Fibroblast of peridontal ligament (primary cell): ENCODE measurements around the gene ZNF335.

Experiments used
- DNase-seq: peaks from one replicate; pipeline ENCODE4 v3.0.0-alpha.2; 2010; ENCODE audit errors: extremely low read depth

Gene ZNF335

GRCh38 chr20:45953672-45954071 lies 18.3 kb downstream of the ZNF335 start:
- DNase-seq = no peak

GRCh38 chr20:45952861-45953260 lies 19.1 kb downstream of the ZNF335 start:
- DNase-seq = no peak

GRCh38 chr20:45951925-45952834 lies 19.8 kb downstream of the ZNF335 start:
- DNase-seq = no peak

DNA sequence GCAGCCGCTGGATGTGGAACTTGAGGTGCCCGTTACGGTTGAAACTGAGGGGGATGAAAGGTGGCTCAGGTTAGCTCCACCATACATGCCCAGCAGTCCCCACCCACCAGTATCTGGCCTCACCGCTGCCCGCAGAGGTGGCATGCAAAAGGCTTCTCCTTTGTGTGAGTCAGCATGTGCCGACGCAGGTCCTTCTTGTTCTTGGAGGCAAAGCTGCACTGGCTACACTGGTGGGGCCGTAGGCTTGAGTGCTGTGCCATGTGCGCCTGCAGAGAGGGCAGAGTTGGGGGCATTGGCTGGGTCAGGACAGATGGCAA lies 21.7 kb downstream of the ZNF335 start:
- DNase-seq = no peak

GRCh38 chr20:45949542-45950329 lies 22.3 kb downstream of the ZNF335 start:
- DNase-seq = no peak

- no peak for DNase-seq
Measured at GRCh38 chr20:45948742-45949541, 23.1 kb downstream of the ZNF335 start.

DNA sequence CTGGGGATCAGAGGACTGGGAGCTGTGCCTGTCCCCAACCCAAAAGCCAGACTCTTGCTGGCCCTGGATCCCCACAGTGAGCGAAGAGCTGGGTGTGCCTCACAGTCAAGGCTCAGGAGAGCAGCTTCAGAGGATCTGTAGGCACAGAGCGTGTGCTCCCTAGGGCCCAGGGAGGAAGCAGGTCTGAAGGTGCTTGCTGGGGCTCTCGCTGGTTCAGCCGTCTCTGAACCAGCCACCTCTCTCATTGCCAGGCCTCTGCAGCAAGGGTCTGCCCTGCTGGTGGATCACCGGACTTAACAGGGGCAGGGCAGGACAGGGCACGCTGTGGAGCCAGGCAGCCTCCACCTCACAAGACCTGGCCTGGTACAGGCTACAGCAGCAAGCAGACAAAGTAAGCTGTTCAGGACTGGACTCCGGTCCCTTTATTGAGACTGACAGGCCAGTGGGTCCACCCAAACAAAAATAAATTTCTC lies 23.7 kb downstream of the ZNF335 start:
- no peak for DNase-seq

GRCh38 chr20:45947110-45947866 lies 24.7 kb downstream of the ZNF335 start:
- no peak for DNase-seq

DNA sequence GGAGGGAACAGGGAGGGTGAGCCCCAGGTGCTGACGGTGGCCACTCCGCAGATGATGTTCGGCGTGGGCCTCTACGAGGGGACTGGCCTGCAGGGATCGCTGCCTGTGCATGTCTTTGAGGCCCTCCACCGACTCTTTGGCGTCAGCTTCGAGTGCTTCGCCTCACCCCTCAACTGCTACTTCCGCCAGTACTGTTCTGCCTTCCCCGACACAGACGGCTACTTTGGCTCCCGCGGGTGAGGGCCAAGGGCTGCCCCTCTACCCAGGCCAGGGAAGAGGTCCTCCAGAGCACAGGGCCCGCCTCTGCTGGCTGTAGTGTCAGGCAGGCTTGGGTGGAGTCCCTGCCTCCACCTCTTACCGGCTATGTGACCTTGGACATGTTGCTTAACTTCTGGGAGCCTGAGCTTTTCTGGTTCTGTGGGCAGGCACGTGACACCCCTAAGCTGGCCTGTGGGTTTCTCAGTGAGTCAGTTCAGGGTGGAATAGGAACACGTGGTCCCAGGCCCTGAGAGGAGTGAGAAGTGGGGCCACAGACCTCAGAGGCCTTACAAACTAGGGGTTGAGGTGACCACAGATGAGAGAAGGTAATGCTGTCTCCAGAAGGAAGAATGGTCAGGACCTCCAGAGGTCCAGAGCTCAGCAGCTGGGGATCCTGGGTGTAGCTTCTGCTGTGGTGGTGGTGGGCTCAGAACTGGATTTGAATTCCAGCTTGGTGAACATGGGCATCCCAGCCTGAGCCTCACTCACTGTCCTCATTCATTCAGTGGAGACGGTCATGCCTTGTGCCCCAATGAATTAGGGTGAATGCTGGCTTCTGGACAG lies 25.6 kb downstream of the ZNF335 start:
- DNase-seq = no peak

DNA sequence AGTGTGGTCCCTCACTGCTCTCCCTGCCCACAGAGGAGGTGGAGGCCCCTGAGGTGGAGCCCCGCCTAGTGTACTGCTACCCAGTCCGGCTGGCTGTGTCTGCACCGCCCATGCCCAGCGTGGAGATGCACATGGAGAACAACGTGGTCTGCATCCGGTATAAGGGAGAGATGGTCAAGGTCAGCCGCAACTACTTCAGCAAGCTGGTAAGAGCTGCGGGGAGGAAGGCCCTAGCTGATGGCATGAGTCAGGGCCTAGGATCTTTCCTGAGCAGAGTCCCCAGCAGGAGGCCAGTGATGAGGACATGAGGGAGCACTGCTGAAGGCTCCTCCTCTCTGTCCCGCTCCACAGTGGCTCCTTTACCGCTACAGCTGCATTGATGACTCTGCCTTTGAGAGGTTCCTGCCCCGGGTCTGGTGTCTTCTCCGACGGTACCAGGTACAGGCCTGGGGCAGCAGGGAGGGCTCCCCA lies 26.3 kb downstream of the ZNF335 start:
- DNase-seq = no peak

DNA sequence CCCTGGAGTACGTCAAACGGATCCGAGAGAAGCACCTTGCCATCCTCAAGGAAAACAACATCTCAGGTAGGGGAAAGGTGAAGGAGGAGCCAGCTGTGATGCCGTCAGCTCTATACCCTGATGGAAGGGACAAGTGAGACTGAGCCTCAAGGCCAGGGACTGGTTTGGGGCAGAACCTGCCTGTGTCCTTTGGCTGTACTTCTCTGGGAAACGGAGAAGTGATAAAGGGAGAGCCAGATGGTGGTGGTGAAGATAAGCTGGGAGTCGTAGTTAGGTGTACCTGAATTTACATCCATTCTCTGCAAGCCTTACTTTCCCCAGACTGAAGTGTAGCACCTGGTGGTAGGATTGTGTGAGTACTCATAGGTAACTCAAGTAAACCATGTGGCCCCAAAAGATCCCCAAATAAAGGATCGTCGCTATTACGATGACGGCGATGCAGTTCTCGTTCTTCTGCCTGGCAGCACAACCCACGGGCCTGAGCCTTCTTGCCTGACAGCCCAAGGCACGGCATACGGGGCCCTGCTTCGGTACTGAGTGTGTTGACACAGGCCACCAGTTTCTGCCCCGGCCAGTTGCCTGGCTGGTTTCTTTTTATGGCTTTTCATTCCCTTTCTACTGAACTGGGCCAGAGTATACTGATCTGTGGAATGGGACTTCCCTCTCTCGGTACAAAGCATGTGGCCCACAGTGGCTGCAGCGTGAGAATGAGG lies 26.9 kb downstream of the ZNF335 start:
- DNase-seq = no peak

DNA sequence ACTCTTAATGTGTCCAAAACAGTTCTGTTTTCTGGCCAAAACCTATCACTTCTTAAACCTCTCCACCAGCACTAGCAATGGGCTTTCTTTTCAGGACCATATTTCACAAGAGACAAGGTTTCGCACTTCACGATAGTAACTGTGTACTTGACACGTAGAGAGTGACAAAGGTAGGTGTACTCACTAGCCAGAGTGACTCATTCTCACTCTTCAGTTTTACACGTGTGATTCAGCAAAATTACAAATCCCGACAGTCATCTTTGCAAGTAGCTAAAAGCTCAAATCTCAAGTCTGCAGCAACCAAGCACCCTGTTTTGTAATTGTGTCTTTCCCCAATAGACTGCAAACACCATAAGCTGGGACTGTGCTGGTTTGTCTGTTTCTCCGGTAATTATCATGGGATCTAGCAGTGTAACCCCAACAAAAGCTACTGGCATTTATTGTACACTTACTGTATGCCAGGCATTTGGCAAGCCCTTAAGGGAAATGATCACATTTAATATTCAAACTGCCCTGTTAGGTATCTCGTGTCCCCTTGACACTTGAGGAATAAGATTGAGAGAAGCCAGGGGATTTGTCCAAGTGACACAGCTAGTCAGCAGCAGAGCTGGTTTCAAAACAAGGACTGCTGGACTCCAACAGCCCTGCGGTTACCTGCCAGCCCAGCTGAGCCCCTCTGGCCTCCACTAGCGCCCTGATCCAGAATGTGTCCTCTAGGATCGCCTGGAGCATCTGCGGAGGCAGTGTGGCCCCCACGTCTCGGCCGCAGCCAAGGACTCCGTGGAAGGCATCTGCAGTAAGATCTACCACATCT lies 27.6 kb downstream of the ZNF335 start:
- DNase-seq = no peak

DNA sequence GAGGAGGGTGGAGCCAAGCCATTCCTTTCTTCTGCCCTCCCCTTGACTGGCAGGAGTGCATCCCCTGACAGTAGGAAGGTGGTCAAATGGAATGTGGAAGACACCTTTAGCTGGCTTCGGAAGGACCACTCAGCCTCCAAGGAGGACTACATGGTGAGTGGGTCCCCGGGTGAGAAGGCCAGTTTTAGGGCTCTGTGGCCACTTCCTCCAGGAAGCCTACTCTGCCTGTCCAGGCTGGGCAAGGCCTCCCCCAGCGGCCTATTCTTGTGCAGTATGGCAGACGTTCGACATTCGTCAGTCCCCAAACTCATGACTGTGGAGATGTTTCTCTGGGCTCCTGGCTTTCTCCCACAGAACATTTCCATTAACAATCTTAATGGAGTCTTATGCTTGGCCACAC lies 28.4 kb downstream of the ZNF335 start:
- DNase-seq = no peak

- no peak for DNase-seq
Measured at GRCh38 chr20:45940469-45940868, 31.5 kb downstream of the ZNF335 start.

GRCh38 chr20:45940053-45940452 lies 31.9 kb downstream of the ZNF335 start:
- no peak for DNase-seq

DNA sequence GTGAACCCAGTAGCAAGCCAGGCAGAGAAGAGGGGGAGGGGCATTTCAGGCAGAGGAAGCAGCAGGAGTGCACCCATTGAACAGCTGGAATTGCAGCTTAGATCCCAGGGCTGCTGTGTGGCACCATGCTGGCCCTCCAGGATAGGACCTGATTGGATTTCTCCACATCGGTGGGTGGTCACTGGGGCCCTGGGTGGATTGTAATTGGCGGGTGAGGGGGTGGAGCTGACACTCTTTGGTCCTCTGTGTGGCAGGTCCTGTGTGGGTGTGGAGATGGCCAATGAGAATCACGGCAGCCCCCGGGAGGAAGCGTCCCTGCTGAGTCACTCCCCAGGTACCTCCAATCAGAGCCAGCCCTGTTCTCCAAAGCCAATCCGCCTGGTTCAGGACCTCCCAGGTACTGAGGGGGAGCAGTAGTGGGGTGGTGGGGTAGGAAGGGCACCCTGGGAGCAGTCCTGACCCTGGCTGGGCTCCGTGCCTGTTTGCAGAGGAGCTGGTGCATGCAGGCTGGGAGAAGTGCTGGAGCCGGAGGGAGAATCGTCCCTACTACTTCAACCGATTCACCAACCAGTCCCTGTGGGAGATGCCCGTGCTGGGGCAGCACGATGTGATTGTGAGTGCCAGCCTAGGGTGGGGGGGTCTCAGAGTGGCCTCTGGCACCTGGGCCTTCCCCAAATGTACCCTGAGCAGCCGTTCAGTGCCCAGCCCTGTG lies 33.1 kb downstream of the ZNF335 start:
- no peak for DNase-seq

DNA sequence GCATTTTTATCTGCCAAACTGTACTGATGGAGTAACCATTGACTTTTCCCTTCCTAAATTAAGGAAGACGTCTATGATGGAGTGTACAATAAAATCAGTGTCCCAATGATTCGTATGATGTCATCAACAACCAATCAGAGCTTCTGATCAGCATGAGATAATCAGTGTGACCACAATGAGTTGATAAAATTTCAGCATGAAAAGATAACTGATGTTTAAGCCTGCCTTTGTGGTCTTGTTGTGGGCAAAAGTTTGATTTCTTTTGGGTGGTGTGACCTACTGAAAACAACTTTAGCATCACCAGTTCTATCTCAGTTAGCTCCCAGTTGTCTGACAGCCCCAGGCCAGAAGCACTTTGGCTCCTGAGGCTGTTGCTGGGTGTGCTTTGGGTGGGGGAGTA lies 34.2 kb downstream of the ZNF335 start:
- peak; percentile 16 for DNase-seq

DNA sequence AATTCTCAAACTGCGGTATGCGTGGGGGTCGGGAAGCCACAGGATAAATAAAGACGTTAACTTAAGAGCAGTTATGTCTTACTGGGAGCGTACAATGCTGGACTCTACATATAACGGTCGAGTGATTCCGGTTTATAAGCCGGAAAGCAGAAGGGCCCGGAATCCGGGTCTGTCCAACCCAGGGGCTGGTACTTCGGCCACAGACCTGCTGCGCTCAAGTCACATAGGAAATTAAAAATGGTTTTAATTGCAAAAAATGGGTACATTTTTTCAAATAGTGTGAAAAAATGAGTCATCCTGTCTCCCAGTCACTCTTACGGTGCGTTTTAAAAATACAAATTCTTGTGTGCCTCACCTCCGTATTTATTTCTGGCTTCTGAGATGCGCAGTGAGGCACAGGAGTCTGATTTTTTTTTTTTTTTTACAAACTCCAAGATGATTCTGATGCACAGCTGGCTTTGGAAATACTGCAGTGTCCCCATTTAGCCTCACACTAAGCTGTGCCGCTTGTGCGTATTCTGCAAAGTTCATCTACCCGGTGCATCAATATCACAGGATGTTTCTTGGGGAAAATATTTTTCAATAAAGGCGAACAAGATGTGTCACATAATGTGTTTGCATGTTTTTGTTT lies 36.5 kb downstream of the ZNF335 start:
- DNase-seq = peak; percentile 57
